Measurements from ENCODE around the gene ZNF750.

DNA sequence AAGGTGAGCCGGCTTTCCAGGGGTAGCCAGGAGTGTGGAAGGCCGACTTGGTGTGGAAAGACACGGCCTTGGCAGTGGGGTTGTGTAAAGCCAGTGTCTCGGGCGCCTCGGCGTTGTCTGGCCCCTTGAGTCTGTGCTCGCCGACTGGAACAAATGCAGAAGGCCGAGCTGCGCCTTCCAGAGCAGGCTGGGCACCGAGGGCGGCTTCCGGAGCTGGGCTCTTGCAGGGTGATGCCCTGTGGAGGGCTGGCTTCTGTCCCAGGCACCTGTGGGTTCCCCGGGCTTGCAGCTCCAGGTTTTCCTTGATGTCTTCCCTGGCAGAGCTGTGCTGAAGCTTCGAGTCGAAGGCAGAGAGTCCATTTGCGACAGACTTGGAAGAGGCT, 8.0 kb downstream of the ZNF750 start:
- TF ChIP-seq, protein P1, sequence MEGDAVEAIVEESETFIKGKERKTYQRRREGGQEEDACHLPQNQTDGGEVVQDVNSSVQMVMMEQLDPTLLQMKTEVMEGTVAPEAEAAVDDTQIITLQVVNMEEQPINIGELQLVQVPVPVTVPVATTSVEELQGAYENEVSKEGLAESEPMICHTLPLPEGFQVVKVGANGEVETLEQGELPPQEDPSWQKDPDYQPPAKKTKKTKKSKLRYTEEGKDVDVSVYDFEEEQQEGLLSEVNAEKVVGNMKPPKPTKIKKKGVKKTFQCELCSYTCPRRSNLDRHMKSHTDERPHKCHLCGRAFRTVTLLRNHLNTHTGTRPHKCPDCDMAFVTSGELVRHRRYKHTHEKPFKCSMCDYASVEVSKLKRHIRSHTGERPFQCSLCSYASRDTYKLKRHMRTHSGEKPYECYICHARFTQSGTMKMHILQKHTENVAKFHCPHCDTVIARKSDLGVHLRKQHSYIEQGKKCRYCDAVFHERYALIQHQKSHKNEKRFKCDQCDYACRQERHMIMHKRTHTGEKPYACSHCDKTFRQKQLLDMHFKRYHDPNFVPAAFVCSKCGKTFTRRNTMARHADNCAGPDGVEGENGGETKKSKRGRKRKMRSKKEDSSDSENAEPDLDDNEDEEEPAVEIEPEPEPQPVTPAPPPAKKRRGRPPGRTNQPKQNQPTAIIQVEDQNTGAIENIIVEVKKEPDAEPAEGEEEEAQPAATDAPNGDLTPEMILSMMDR (conservative IDR thresholded peaks at IDR 0.05) = no peak
- TF ChIP-seq ZFX (IDR thresholded peaks at IDR 0.05) = no peak

All from C4-2B (cell line).